Measurements from ENCODE around the gene NCEH1. TPM values are rescaled to one million over a fixed set of nuclear protein-coding genes. Genes with fewer than 3 reads are reported as not detected.
"Not testable (repeated sequence)": the region's sequence is repeated elsewhere in the genome, so short reads cannot be mapped to it uniquely, and the experiment has no call there.

NCEH1 gene
- polyA plus RNA-seq, 3 donors from 2014 or later: 3.0 to 7.1 (median 4.5) TPM

GRCh38 chr3:172680684-172681083 is 30.2 kb downstream of the NCEH1 start:
- H3K9me3 Mint-ChIP-seq: no peaks in the 10 kb centered on the region
- peaks cover 0 to 2% (median 0%) of the 10 kb centered on the region in 3 donors for H3K27me3 Mint-ChIP-seq (ENCODE audit: low read depth in 3 of 3)

GRCh38 chr3:172679599-172679998 is 31.3 kb downstream of the NCEH1 start:
- peaks cover 0 to 4% of the 10 kb centered on the region in 2 donors for H3K4me1 Mint-ChIP-seq
- no peak overlapping the region for H3K4me3 Mint-ChIP-seq

More at GRCh38 chr3:172680684-172681083, 30.2 kb downstream of the NCEH1 start:
- Mint-ChIP-seq H3K4me1 (peaks cover 0 to 4% of the 10 kb centered on the region in 2 donors), H3K4me3 (no peak overlapping the region), H3K36me3 (no peaks in the 10 kb centered on the region), H3K27ac (no peak overlapping the region)
- no peak for DNase-seq

GRCh38 chr3:172678068-172678467 is 32.8 kb downstream of the NCEH1 start:
- H3K4me1 Mint-ChIP-seq: peaks cover 0 to 4% of the 10 kb centered on the region in 2 donors
- H3K4me3 Mint-ChIP-seq: no peak overlapping the region
- no peak for DNase-seq
- H3K27ac Mint-ChIP-seq: no peak overlapping the region
- H3K9me3 Mint-ChIP-seq: no peaks in the 10 kb centered on the region
- H3K36me3 Mint-ChIP-seq: no peaks in the 10 kb centered on the region
- peaks cover 0 to 2% (median 0%) of the 10 kb centered on the region in 3 donors for H3K27me3 Mint-ChIP-seq (ENCODE audit: low read depth in 3 of 3)

More at GRCh38 chr3:172679599-172679998, 31.3 kb downstream of the NCEH1 start:
- no peaks in the 10 kb centered on the region for H3K9me3 Mint-ChIP-seq
- H3K27me3 Mint-ChIP-seq (ENCODE audit: low read depth in 3 of 3): peaks cover 0 to 2% (median 0%) of the 10 kb centered on the region in 3 donors
- H3K27ac Mint-ChIP-seq: no peak overlapping the region
- DNase-seq: no peak
- H3K36me3 Mint-ChIP-seq: no peaks in the 10 kb centered on the region

- no peak for DNase-seq
- Mint-ChIP-seq H3K4me3 (no peak overlapping the region), H3K27ac (no peak overlapping the region), H3K27me3 (ENCODE audit: low read depth in 3 of 3) (peaks cover 0 to 2% (median 0%) of the 10 kb centered on the region in 3 donors), H3K9me3 (no peaks in the 10 kb centered on the region), H3K36me3 (no peaks in the 10 kb centered on the region), H3K4me1 (peaks cover 0 to 4% of the 10 kb centered on the region in 2 donors)
Observed at GRCh38 chr3:172676196-172676922, 34.5 kb downstream of the NCEH1 start.

- H3K36me3 Mint-ChIP-seq: no peaks in the 10 kb centered on the region
- H3K9me3 Mint-ChIP-seq: no peaks in the 10 kb centered on the region
- H3K4me3 Mint-ChIP-seq: no peak overlapping the region
- H3K4me1 Mint-ChIP-seq: peaks cover 0 to 4% of the 10 kb centered on the region in 2 donors
- H3K27me3 Mint-ChIP-seq (ENCODE audit: low read depth in 3 of 3): no peaks in the 10 kb centered on the region
- no peak overlapping the region for H3K27ac Mint-ChIP-seq
- DNase-seq: peak; percentile 40 to 53 (median 50)
Observed at GRCh38 chr3:172675441-172676193, 35.2 kb downstream of the NCEH1 start.

GRCh38 chr3:172673210-172673679 is 37.6 kb downstream of the NCEH1 start:
- peaks cover 0 to 4% of the 10 kb centered on the region in 2 donors for H3K4me1 Mint-ChIP-seq
- H3K36me3 Mint-ChIP-seq: no peaks in the 10 kb centered on the region
- H3K27ac Mint-ChIP-seq: no peak overlapping the region

GRCh38 chr3:172669021-172669420 is 41.8 kb downstream of the NCEH1 start:
- no peak for DNase-seq
- H3K27ac Mint-ChIP-seq: no peak overlapping the region
- H3K4me1 Mint-ChIP-seq: peaks cover 29 to 30% of the 10 kb centered on the region in 2 donors
- H3K27me3 Mint-ChIP-seq (ENCODE audit: low read depth in 3 of 3): peaks cover 0 to 6% (median 1%) of the 10 kb centered on the region in 3 donors
- peaks cover 6 to 18% (median 9%) of the 10 kb centered on the region in 6 donors for H3K9me3 Mint-ChIP-seq
- peaks cover 6 to 14% (median 11%) of the 10 kb centered on the region in 3 donors for H3K36me3 Mint-ChIP-seq
- no peak overlapping the region for H3K4me3 Mint-ChIP-seq

More at GRCh38 chr3:172673210-172673679, 37.6 kb downstream of the NCEH1 start:
- peak; percentile 15 to 28 (median 22) for DNase-seq
- Mint-ChIP-seq H3K27me3 (ENCODE audit: low read depth in 3 of 3) (no peaks in the 10 kb centered on the region), H3K9me3 (no peaks in the 10 kb centered on the region), H3K4me3 (no peak overlapping the region)

- Mint-ChIP-seq H3K4me3 (peak overlapping the region; percentile 70 to 79 (median 75)), H3K27ac (peak overlapping the region in 5 of 6 donors; percentile 12 to 79 (median 74)), H3K27me3 (ENCODE audit: low read depth in 3 of 3) (peaks cover 0 to 6% (median 1%) of the 10 kb centered on the region in 3 donors), H3K4me1 (peaks cover 30 to 36% of the 10 kb centered on the region in 2 donors), H3K9me3 (peaks cover 11 to 30% (median 16%) of the 10 kb centered on the region in 6 donors), H3K36me3 (peaks cover 6 to 24% (median 22%) of the 10 kb centered on the region in 3 donors)
- DNase-seq: peak; percentile 78 to 81 (median 78)
Observed at GRCh38 chr3:172666873-172667694, 43.8 kb downstream of the NCEH1 start.

- Mint-ChIP-seq H3K36me3 (peaks cover 6 to 24% (median 22%) of the 10 kb centered on the region in 3 donors), H3K27me3 (ENCODE audit: low read depth in 3 of 3) (peaks cover 0 to 6% (median 1%) of the 10 kb centered on the region in 3 donors), H3K4me1 (peaks cover 30 to 42% of the 10 kb centered on the region in 2 donors), H3K27ac (peak overlapping the region in 5 of 6 donors; percentile 12 to 79 (median 74)), H3K4me3 (peak overlapping the region; percentile 70 to 79 (median 75)), H3K9me3 (peaks cover 11 to 30% (median 16%) of the 10 kb centered on the region in 6 donors)
- peak in 1 of 3 donors; percentile 7 for DNase-seq
Observed at GRCh38 chr3:172666181-172666872, 44.5 kb downstream of the NCEH1 start.

GRCh38 chr3:172665510-172665909 is 45.4 kb downstream of the NCEH1 start:
- Mint-ChIP-seq H3K36me3 (peaks cover 6 to 24% (median 22%) of the 10 kb centered on the region in 3 donors), H3K4me1 (peaks cover 30 to 50% of the 10 kb centered on the region in 2 donors), H3K4me3 (peak overlapping the region; percentile 30 to 70 (median 51)), H3K27ac (peak overlapping the region in 5 of 6 donors; percentile 55 to 75 (median 61)), H3K9me3 (peaks cover 11 to 30% (median 16%) of the 10 kb centered on the region in 6 donors)
- H3K27me3 Mint-ChIP-seq (ENCODE audit: low read depth in 3 of 3): not testable (repeated sequence)
- peak in 2 of 3 donors; percentile 29 to 43 for DNase-seq

GRCh38 chr3:172660421-172660820 is 50.4 kb downstream of the NCEH1 start:
- H3K4me1 Mint-ChIP-seq: peaks cover 13 to 52% of the 10 kb centered on the region in 2 donors
- H3K36me3 Mint-ChIP-seq: peaks cover 6 to 22% (median 16%) of the 10 kb centered on the region in 3 donors
- H3K27ac Mint-ChIP-seq: peak overlapping the region; percentile 72 to 93 (median 88)
- H3K27me3 Mint-ChIP-seq (ENCODE audit: low read depth in 3 of 3): not testable (repeated sequence)
- peak in 2 of 3 donors; percentile 34 to 44 for DNase-seq
- peaks cover 10 to 26% (median 15%) of the 10 kb centered on the region in 6 donors for H3K9me3 Mint-ChIP-seq
- peak overlapping the region; percentile 60 to 77 (median 65) for H3K4me3 Mint-ChIP-seq

GRCh38 chr3:172659246-172660002 is 51.4 kb downstream of the NCEH1 start:
- Mint-ChIP-seq H3K27ac (peak overlapping the region; percentile 47 to 89 (median 86)), H3K36me3 (peaks cover 2 to 19% (median 12%) of the 10 kb centered on the region in 3 donors), H3K9me3 (peaks cover 6 to 16% (median 12%) of the 10 kb centered on the region in 6 donors), H3K4me1 (peaks cover 3 to 44% of the 10 kb centered on the region in 2 donors), H3K27me3 (ENCODE audit: low read depth in 3 of 3) (no peaks in the 10 kb centered on the region), H3K4me3 (peak overlapping the region; percentile 30 to 63 (median 39))
- DNase-seq: peak in 1 of 3 donors; percentile 17

All from immature natural killer cell (primary cell).